Subcutaneous abdominal adipose tissue (tissue), 5 donors: ENCODE results near the gene ARL10.

ENCODE experiments used
- H3K27ac ChIP-seq: one replicate; pipeline ENCODE4 v1.7.0; 2013; ENCODE audit warnings: low read depth, mild to moderate bottlenecking, inconsistent platforms, low read length, moderate library complexity
- H3K27me3 ChIP-seq, 5 donors: one replicate each; pipeline ENCODE4 v1.7.0; 2013; ENCODE audit warnings: low read length in 5 of 5, inconsistent platforms in 1 of 5; ENCODE audit not compliant: control insufficient read depth in 5 of 5, insufficient read depth in 4 of 5
- H3K36me3 ChIP-seq, 5 donors: one replicate each; pipeline ENCODE4 v1.7.0; 2013; ENCODE audit warnings: low read length in 5 of 5; ENCODE audit not compliant: control insufficient read depth in 5 of 5, insufficient read depth in 5 of 5
- H3K4me1 ChIP-seq, 5 donors: one replicate each; pipeline ENCODE4 v1.7.0; 2013; ENCODE audit warnings: low read length in 5 of 5, mild to moderate bottlenecking in 3 of 5, moderate library complexity in 1 of 5; ENCODE audit not compliant: control insufficient read depth in 5 of 5, insufficient read depth in 5 of 5
- H3K4me3 ChIP-seq, 5 donors: one replicate each; pipeline ENCODE4 v1.7.0; 2013; ENCODE audit warnings: low read length in 5 of 5, low read depth in 1 of 5
- H3K9ac ChIP-seq, 5 donors: one replicate each; pipeline ENCODE4 v1.7.0; 2013; ENCODE audit warnings: low read length in 5 of 5, mild to moderate bottlenecking in 4 of 5, moderate library complexity in 3 of 5
- H3K9me3 ChIP-seq, 5 donors: one replicate each; pipeline ENCODE4 v1.7.0; 2013; ENCODE audit warnings: low read length in 5 of 5; ENCODE audit not compliant: control insufficient read depth in 5 of 5
- donor health status: healthy.
- donor health status: healthy.
- donor health status: healthy.
- donor health status: healthy.
- donor health status: healthy.

The ARL10 gene

GRCh38 chr5:176342766-176343458 lies 22.4 kb upstream of the ARL10 start:
- peaks cover 13 to 54% (median 35%) of the 10 kb centered on the region in 5 donors for H3K36me3 ChIP-seq
- H3K4me3 ChIP-seq, result no peak overlapping the region
- no peaks in the 10 kb centered on the region for H3K27me3 ChIP-seq
- H3K9ac ChIP-seq, result no peak overlapping the region
- H3K27ac ChIP-seq, result no peak overlapping the region
- H3K4me1 ChIP-seq, result no peaks in the 10 kb centered on the region
- H3K9me3 ChIP-seq, result no peaks in the 10 kb centered on the region

- no peak overlapping the region for H3K27ac ChIP-seq
- no peaks in the 10 kb centered on the region for H3K27me3 ChIP-seq
- H3K36me3 ChIP-seq, result peaks cover 15 to 93% (median 85%) of the 10 kb centered on the region in 5 donors
- no peaks in the 10 kb centered on the region for H3K4me1 ChIP-seq
- no peak overlapping the region for H3K9ac ChIP-seq
- H3K4me3 ChIP-seq, result no peak overlapping the region
- no peaks in the 10 kb centered on the region for H3K9me3 ChIP-seq
Measured at GRCh38 chr5:176350416-176350815, 14.9 kb upstream of the ARL10 start.

GRCh38 chr5:176352116-176352878 lies 13.0 kb upstream of the ARL10 start:
- peaks cover 3 to 91% (median 74%) of the 10 kb centered on the region in 5 donors for H3K36me3 ChIP-seq
- H3K4me3 ChIP-seq, result no peak overlapping the region
- no peaks in the 10 kb centered on the region for H3K4me1 ChIP-seq
- H3K9ac ChIP-seq, result no peak overlapping the region
- H3K27me3 ChIP-seq, result no peaks in the 10 kb centered on the region
- no peaks in the 10 kb centered on the region for H3K9me3 ChIP-seq
- H3K27ac ChIP-seq, result no peak overlapping the region

- H3K36me3 ChIP-seq, result peaks cover 8 to 81% (median 62%) of the 10 kb centered on the region in 5 donors
- H3K27me3 ChIP-seq, result no peaks in the 10 kb centered on the region
- H3K9me3 ChIP-seq, result no peaks in the 10 kb centered on the region
- H3K27ac ChIP-seq, result no peak overlapping the region
- H3K4me3 ChIP-seq, result no peak overlapping the region
- peak overlapping the region in 1 of 5 donors; percentile 22 for H3K9ac ChIP-seq
- no peaks in the 10 kb centered on the region for H3K4me1 ChIP-seq
Measured at GRCh38 chr5:176353533-176353932, 11.8 kb upstream of the ARL10 start.

GRCh38 chr5:176355400-176356178 lies 9.7 kb upstream of the ARL10 start:
- no peak overlapping the region for H3K27ac ChIP-seq
- H3K4me1 ChIP-seq, result peaks cover under 1 to 9% (median 6%) of the 10 kb centered on the region in 5 donors
- H3K27me3 ChIP-seq, result no peaks in the 10 kb centered on the region
- no peak overlapping the region for H3K4me3 ChIP-seq
- H3K36me3 ChIP-seq, result peaks cover 8 to 61% (median 44%) of the 10 kb centered on the region in 5 donors
- no peaks in the 10 kb centered on the region for H3K9me3 ChIP-seq
- no peak overlapping the region for H3K9ac ChIP-seq

- peaks cover 3 to 14% (median 12%) of the 10 kb centered on the region in 5 donors for H3K4me1 ChIP-seq
- H3K4me3 ChIP-seq, result no peak overlapping the region
- no peaks in the 10 kb centered on the region for H3K9me3 ChIP-seq
- H3K27ac ChIP-seq, result no peak overlapping the region
- H3K9ac ChIP-seq, result peak overlapping the region in 1 of 5 donors; percentile 22
- H3K36me3 ChIP-seq, result peaks cover 8 to 57% (median 40%) of the 10 kb centered on the region in 5 donors
- no peaks in the 10 kb centered on the region for H3K27me3 ChIP-seq
Measured at GRCh38 chr5:176356179-176356566, 9.1 kb upstream of the ARL10 start.

GRCh38 chr5:176359658-176360057 lies 5.6 kb upstream of the ARL10 start:
- no peak overlapping the region for H3K27ac ChIP-seq
- no peaks in the 10 kb centered on the region for H3K27me3 ChIP-seq
- peaks cover 5 to 25% (median 15%) of the 10 kb centered on the region in 5 donors for H3K36me3 ChIP-seq
- no peak overlapping the region for H3K4me3 ChIP-seq
- no peak overlapping the region for H3K9ac ChIP-seq
- H3K9me3 ChIP-seq, result no peaks in the 10 kb centered on the region
- H3K4me1 ChIP-seq, result peaks cover 3 to 25% (median 21%) of the 10 kb centered on the region in 5 donors

GRCh38 chr5:176360894-176361436 lies 4.3 kb upstream of the ARL10 start:
- peak overlapping the region; percentile 75 to 96 (median 93) for H3K4me3 ChIP-seq
- H3K27me3 ChIP-seq, result no peaks in the 10 kb centered on the region
- H3K36me3 ChIP-seq, result peaks cover 0 to 13% (median 8%) of the 10 kb centered on the region in 5 donors
- H3K4me1 ChIP-seq, result peaks cover 3 to 38% (median 32%) of the 10 kb centered on the region in 5 donors
- H3K9ac ChIP-seq, result peak overlapping the region; percentile 76 to 97 (median 88)
- H3K9me3 ChIP-seq, result no peaks in the 10 kb centered on the region
- peak overlapping the region; percentile 60 for H3K27ac ChIP-seq

GRCh38 chr5:176361437-176362232 lies 3.7 kb upstream of the ARL10 start, which contains the start of gene KIAA1191:
Gene KIAA1191 (minus strand): TSS chr5:176361764. CDS start chr5:176359508, 2,256 bp downstream.
- Histone ChIP-seq H3K27ac (peak within 1 kb of the TSS; percentile 60), H3K4me1 (peaks cover 3 to 45% (median 38%) of the 10 kb centered on the region in 5 donors), H3K27me3 (no peaks in the 10 kb centered on the region), H3K9ac (peak within 1 kb of the TSS; percentile 76 to 97 (median 88)), H3K9me3 (no peaks in the 10 kb centered on the region), H3K36me3 (peaks cover 0 to 9% (median 5%) of the 10 kb centered on the region in 5 donors), H3K4me3 (peak within 1 kb of the TSS; percentile 75 to 96 (median 93))
